A673 (cell line): ENCODE results near the gene ZBED2.

Source experiments
- EZH2 ChIP-seq: fragments of 200-600 bp; sonication (generic); IDR thresholded peaks from 2 replicates; pipeline ENCODE4 v1.6.1; 2017; ENCODE audit warnings: borderline replicate concordance, low read depth, mild to moderate bottlenecking, mixed read lengths, antibody characterized with exemption, low read length; ENCODE audit not compliant: poor library complexity, severe bottlenecking
- TF ChIP-seq, protein P1 (sequence below): fragments of 300-800, 200-600 bp; sonication (generic); conservative IDR thresholded peaks from 2 replicates; pipeline ENCODE4 v1.5.1; 2017; ENCODE audit warnings: low read depth, mild to moderate bottlenecking, antibody characterized with exemption, low read length, moderate library complexity, mixed read lengths

DNA sequence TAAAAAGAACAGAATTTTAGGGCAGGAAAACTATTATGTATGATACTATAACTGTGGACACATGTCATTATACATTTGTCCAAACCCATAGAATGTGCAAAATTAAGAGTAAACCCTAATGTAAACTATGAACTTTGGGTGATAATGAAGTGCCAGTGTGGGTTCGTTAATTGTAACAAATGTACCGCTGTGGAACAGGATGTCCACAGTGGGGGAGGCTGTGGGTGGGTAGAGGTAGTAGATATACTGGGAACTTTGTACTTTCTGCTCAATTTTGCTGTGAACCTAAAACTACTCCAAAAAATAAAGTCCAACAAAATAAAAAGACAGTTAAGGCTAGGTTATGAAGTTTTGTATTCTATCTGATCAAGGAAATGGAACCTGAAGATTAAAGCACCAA is 28.3 kb downstream of the ZBED2 start:
- TF ChIP-seq, protein P1, sequence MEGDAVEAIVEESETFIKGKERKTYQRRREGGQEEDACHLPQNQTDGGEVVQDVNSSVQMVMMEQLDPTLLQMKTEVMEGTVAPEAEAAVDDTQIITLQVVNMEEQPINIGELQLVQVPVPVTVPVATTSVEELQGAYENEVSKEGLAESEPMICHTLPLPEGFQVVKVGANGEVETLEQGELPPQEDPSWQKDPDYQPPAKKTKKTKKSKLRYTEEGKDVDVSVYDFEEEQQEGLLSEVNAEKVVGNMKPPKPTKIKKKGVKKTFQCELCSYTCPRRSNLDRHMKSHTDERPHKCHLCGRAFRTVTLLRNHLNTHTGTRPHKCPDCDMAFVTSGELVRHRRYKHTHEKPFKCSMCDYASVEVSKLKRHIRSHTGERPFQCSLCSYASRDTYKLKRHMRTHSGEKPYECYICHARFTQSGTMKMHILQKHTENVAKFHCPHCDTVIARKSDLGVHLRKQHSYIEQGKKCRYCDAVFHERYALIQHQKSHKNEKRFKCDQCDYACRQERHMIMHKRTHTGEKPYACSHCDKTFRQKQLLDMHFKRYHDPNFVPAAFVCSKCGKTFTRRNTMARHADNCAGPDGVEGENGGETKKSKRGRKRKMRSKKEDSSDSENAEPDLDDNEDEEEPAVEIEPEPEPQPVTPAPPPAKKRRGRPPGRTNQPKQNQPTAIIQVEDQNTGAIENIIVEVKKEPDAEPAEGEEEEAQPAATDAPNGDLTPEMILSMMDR, result no peak
- TF ChIP-seq EZH2, result no peak
